Measurements from ENCODE around the gene TTLL10. TPM values are rescaled to one million over a fixed set of nuclear protein-coding genes. Genes with fewer than 3 reads are reported as not detected.
A peak's percentile ranks its signal among the peaks of the same experiment; 100 is the strongest.

Gene TTLL10
- total and polyA plus RNA-seq, 2 of the 4 experiments (the other 2 are of a cell fraction): not detected

DNA sequence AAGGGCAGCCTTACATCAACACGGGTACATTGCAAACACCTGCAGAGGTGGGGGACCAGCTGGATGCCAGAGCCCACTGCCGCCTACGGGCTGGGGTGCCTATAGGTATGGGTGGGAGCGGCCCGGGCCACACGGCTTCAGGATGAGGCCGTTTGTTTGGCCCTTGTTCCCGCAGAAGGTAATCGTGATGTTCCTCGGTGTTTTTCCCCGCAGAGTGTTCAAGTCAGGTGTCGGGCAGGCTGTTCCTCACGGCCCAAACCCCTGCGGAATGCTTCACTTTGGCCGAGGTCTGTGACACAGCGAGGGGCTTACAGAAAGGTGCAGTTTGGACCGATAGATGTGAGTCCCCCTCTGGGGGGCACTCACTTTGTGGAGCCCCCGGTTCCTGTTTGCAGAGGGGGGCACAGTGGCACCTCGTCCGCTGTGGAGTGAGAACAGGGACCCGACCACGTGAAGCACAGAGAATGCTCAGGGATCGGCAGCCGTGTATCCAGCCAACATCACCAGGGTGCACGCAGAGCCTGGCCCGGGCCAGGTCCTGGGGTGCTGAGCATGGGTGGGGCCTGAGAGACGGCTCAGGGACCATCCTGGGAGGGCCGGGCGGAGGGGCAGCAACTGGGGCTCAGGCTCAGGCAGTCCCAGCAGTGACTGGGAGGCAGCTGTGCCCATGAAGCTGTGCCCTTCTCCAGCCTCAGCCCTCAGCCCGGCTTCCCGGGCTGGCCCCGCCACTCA is 453 bp upstream of the TTLL10 start:
- 42% methylated on average over 25 of the region's 32 CpGs; no CpG with 5 or more reads in 1 of the 2 experiments for WGBS, 2 experiments (ENCODE audit: extremely low coverage in 2 of 2, insufficient read length in 1 of 2)
- no TSS peak for BruUV-seq (replicated peaks)
- Histone ChIP-seq H3K9me3 (ENCODE audit: control insufficient read depth, insufficient read depth, low read length) (peaks cover 6% of the 10 kb centered on the region), H3K23ac (ENCODE audit: low read depth, low read length) (no peak overlapping the region), H2AFZ (replicated peaks; ENCODE audit: low read length, poor library complexity) (peak overlapping the region; percentile 32), H3K4ac (ENCODE audit: low read depth, low read length) (no peak overlapping the region), H3K27me3 (ENCODE audit: control insufficient read depth, insufficient read depth, low read length) (peaks cover 77% of the 10 kb centered on the region), H4K20me1 (ENCODE audit: insufficient read depth, low read length) (no peaks in the 10 kb centered on the region; the same call in 1 of the 2 replicates), H4K5ac (ENCODE audit: low read depth, low read length) (no peak overlapping the region), H3K4me2 (ENCODE audit: low read depth, low read length) (no peak overlapping the region), H3K14ac (replicated peaks; ENCODE audit: low read depth, low read length) (no peak overlapping the region), H3K18ac (ENCODE audit: low read depth, low read length) (no peak overlapping the region), H3K9ac (ENCODE audit: low read depth, low read length) (no peak overlapping the region), H3K9me1 (ENCODE audit: insufficient read depth, low read length) (no peaks in the 10 kb centered on the region), H3K79me1 (ENCODE audit: low read depth in 1 of 2, low read length in 2 of 2) (no peaks in the 10 kb centered on the region), H2BK20ac (ENCODE audit: low read depth, low read length) (no peak overlapping the region), H2BK120ac (ENCODE audit: low read depth, low read length) (no peak overlapping the region), H3K4me1 (ENCODE audit: control insufficient read depth, insufficient read depth, low read length) (no peaks in the 10 kb centered on the region), H2BK5ac (ENCODE audit: low read depth, low read length, poor library complexity, severe bottlenecking) (no peak overlapping the region), H2AK9ac (replicated peaks; ENCODE audit: low read depth, low read length, poor library complexity) (peak overlapping the region; percentile 37), H4K8ac (ENCODE audit: low read depth in 2 of 2, low read length in 2 of 2) (no peak overlapping the region), H3K4me3 (ENCODE audit: insufficient read depth, low read depth, low read length) (no peak overlapping the region), H2BK15ac (ENCODE audit: low read depth, low read length) (no peak overlapping the region), H3K36me3 (ENCODE audit: control insufficient read depth, insufficient read depth, low read length) (no peaks in the 10 kb centered on the region), H4K91ac (ENCODE audit: insufficient read depth, low read depth, low read length) (no peak overlapping the region), H3K56ac (ENCODE audit: extremely low read depth, insufficient read depth, low read length) (no peak overlapping the region), H3K27ac (ENCODE audit: insufficient read depth, low read length) (no peak overlapping the region), H2AK5ac (ENCODE audit: low read depth, low read length) (no peak overlapping the region)
- dilution Hi-C loops (cut with HindIII; ENCODE audit: low sequenced_read_pairs, unreplicated experiment): no loop called here
- ChIA-PET POLR2A (ENCODE audit: unreplicated experiment) (no interaction called here), CTCF (no interaction called here)
- intact Hi-C loops (cut with micrococcal nuclease): no loop called here
- no peak for DNase-seq
- no peak; the same call in 1 of the 2 replicates for ATAC-seq (ENCODE audit: low read depth)
- in situ Hi-C loops (cut with MboI; ENCODE audit: low sequenced_read_pairs): no loop called here
- no peak for TF ChIP-seq SMC3 (IDR thresholded peaks at IDR 0.05; ENCODE audit: low read depth, low read length)
- no peak for TF ChIP-seq RAD21 (IDR thresholded peaks at IDR 0.05; ENCODE audit: low read length)
- no peak for TF ChIP-seq RFX5 (IDR thresholded peaks at IDR 0.05; ENCODE audit: low read depth, low read length)
- TF ChIP-seq NFE2L2 (IDR thresholded peaks at IDR 0.05; ENCODE audit: low read depth, low read length): no peak
- no peak for TF ChIP-seq MAFK (IDR thresholded peaks at IDR 0.05; ENCODE audit: low read depth, low read length)
- TF ChIP-seq POLR2A (IDR thresholded peaks at IDR 0.05; ENCODE audit: low read depth, low read length): no peak
- TF ChIP-seq FOS (IDR thresholded peaks at IDR 0.05; ENCODE audit: low read depth, low read length): no peak
- TF ChIP-seq, protein P1, sequence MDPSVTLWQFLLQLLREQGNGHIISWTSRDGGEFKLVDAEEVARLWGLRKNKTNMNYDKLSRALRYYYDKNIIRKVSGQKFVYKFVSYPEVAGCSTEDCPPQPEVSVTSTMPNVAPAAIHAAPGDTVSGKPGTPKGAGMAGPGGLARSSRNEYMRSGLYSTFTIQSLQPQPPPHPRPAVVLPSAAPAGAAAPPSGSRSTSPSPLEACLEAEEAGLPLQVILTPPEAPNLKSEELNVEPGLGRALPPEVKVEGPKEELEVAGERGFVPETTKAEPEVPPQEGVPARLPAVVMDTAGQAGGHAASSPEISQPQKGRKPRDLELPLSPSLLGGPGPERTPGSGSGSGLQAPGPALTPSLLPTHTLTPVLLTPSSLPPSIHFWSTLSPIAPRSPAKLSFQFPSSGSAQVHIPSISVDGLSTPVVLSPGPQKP (IDR thresholded peaks at IDR 0.05; ENCODE audit: borderline replicate concordance, low read depth, low read length): no peak
- no peak for TF ChIP-seq USF2 (IDR thresholded peaks at IDR 0.05; ENCODE audit: low read depth, low read length)
- no peak for TF ChIP-seq CTCF (conservative IDR thresholded peaks at IDR 0.05; ENCODE audit: low read depth, low read length)
- no peak for TF ChIP-seq RCOR1 (IDR thresholded peaks at IDR 0.05; ENCODE audit: insufficient replicate concordance, low read length)
